HEK293T (cell line): ENCODE data around the gene ERFL.

Experiments
- ARNT ChIP-seq: fragments of 450-650 bp; IDR thresholded peaks from 2 replicates; pipeline ENCODE4 v1.6.1; 2017; ENCODE audit warnings: mild to moderate bottlenecking
- FOXM1 ChIP-seq: fragments of 450-650 bp; IDR thresholded peaks from 2 replicates; pipeline ENCODE4 v1.6.1; 2017; ENCODE audit warnings: mild to moderate bottlenecking, borderline replicate concordance
- LEF1 ChIP-seq: fragments of 450-650 bp; IDR thresholded peaks from 2 replicates; pipeline ENCODE4 v1.6.1; 2017; ENCODE audit warnings: mild to moderate bottlenecking, borderline replicate concordance
- SP1 ChIP-seq: fragments of 450-650 bp; IDR thresholded peaks from 2 replicates; pipeline ENCODE4 v1.6.1; 2017
- SUZ12 ChIP-seq: fragments of 450-650 bp; IDR thresholded peaks from 2 replicates; pipeline ENCODE4 v1.6.1; 2016; ENCODE audit warnings: mild to moderate bottlenecking
- TARDBP ChIP-seq: fragments of 450-650 bp; IDR thresholded peaks from 2 replicates; pipeline ENCODE4 v1.6.1; 2016

GRCh38 chr19:41879670-41880328, 48.5 kb downstream of the ERFL start:
- TF ChIP-seq ARNT (no peak), SP1 (no peak), SUZ12 (no peak), LEF1 (no peak), TARDBP (no peak), FOXM1 (no peak)
